ENCODE measurements around the gene TIMM9. TPM values are rescaled to one million over a fixed set of nuclear protein-coding genes. Genes with fewer than 3 reads are reported as not detected.
"Not testable (repeated sequence)": the region's sequence is repeated elsewhere in the genome, so short reads cannot be mapped to it uniquely, and the experiment has no call there.

The TIMM9 gene
- total RNA-seq: 26.7 TPM

GRCh38 chr14:58427281-58428117 lies at the start of gene TIMM9, which contains the start of gene KIAA0586:
Gene TIMM9 (minus strand): TSS chr14:58427531. CDS start chr14:58411945, 15,586 bp downstream.
Gene KIAA0586 (plus strand): TSS chr14:58427719. CDS start chr14:58428265, 546 bp downstream.
- intact Hi-C loops (cut with DNase I): no loop called here
- ATAC-seq: peak; percentile 99
- DNase-seq (ENCODE audit: low spot score): peak; percentile 97

- ATAC-seq (no peak), DNase-seq (ENCODE audit: low spot score) (no peak)
- intact Hi-C loops (cut with DNase I): no loop called here
These were observed 49.0 kb upstream of the TIMM9 start for GRCh38 chr14:58476320-58476719.

GRCh38 chr14:58469309-58469708 lies 42.0 kb upstream of the TIMM9 start:
- intact Hi-C loops (cut with DNase I): no loop called here
- no peak for DNase-seq (ENCODE audit: low spot score)
- no peak for ATAC-seq

GRCh38 chr14:58467575-58467974 lies 40.2 kb upstream of the TIMM9 start:
- ATAC-seq (no peak), DNase-seq (ENCODE audit: low spot score) (no peak)
- intact Hi-C loops (cut with DNase I): no loop called here

- no peak for ATAC-seq
- no peak for DNase-seq (ENCODE audit: low spot score)
- intact Hi-C loops (cut with DNase I): no loop called here
These were observed 39.1 kb upstream of the TIMM9 start for GRCh38 chr14:58466459-58466858.

GRCh38 chr14:58465421-58465820 lies 38.1 kb upstream of the TIMM9 start:
- intact Hi-C loops (cut with DNase I): no loop called here
- ATAC-seq (no peak), DNase-seq (ENCODE audit: low spot score) (no peak)

- DNase-seq (ENCODE audit: low spot score): no peak
- intact Hi-C loops (cut with DNase I): no loop called here
- ATAC-seq: no peak
These were observed 37.3 kb upstream of the TIMM9 start for GRCh38 chr14:58464652-58465051.

- ATAC-seq (no peak), DNase-seq (ENCODE audit: low spot score) (no peak)
- intact Hi-C loops (cut with DNase I): no loop called here
These were observed 35.8 kb upstream of the TIMM9 start for GRCh38 chr14:58463147-58463546.

- ATAC-seq (no peak), DNase-seq (ENCODE audit: low spot score) (no peak)
- intact Hi-C loops (cut with DNase I): no loop called here
These were observed 33.4 kb upstream of the TIMM9 start for GRCh38 chr14:58460772-58461171.

- intact Hi-C loops (cut with DNase I): no loop called here
- ATAC-seq: no peak
- no peak for DNase-seq (ENCODE audit: low spot score)
These were observed 28.4 kb upstream of the TIMM9 start for GRCh38 chr14:58455593-58456265.

GRCh38 chr14:58444627-58445026 lies 17.3 kb upstream of the TIMM9 start:
- no peak for ATAC-seq
- intact Hi-C loops (cut with DNase I): no loop called here
- no peak for DNase-seq (ENCODE audit: low spot score)

GRCh38 chr14:58439476-58439875 lies 12.1 kb upstream of the TIMM9 start:
- DNase-seq (ENCODE audit: low spot score) (no peak), ATAC-seq (no peak)
- intact Hi-C loops (cut with DNase I): no loop called here

- DNase-seq (ENCODE audit: low spot score) (no peak), ATAC-seq (no peak)
- intact Hi-C loops (cut with DNase I): no loop called here
These were observed 2.8 kb upstream of the TIMM9 start for GRCh38 chr14:58430156-58430555.

- intact Hi-C loops (cut with DNase I): no loop called here
- ATAC-seq: peak; percentile 36
- no peak for DNase-seq (ENCODE audit: low spot score)
These were observed 870 bp upstream of the TIMM9 start for GRCh38 chr14:58428118-58428683.

- DNase-seq (ENCODE audit: low spot score) (peak; percentile 73), ATAC-seq (peak; percentile 89)
- intact Hi-C loops (cut with DNase I): no loop called here
These were observed 556 bp downstream of the TIMM9 start for GRCh38 chr14:58426670-58427280.

- DNase-seq (ENCODE audit: low spot score); ATAC-seq; intact Hi-C loops (cut with DNase I): not testable (repeated sequence)
These were observed 10.4 kb downstream of the TIMM9 start for GRCh38 chr14:58416934-58417333.

- intact Hi-C loops (cut with DNase I): no loop called here
- ATAC-seq: no peak
- no peak for DNase-seq (ENCODE audit: low spot score)
These were observed 11.4 kb downstream of the TIMM9 start for GRCh38 chr14:58415636-58416547.

GRCh38 chr14:58414845-58415244 lies 12.5 kb downstream of the TIMM9 start:
- DNase-seq (ENCODE audit: low spot score): no peak
- intact Hi-C loops (cut with DNase I): no loop called here
- no peak for ATAC-seq

Measured in sciatic nerve (tissue), 2 donors.